A549 (cell line): ENCODE measurements around the gene SPATA46.

Experiments
- CTCF ChIP-seq: fragments of >200 bp; sonication (Bioruptor Twin); formaldehyde crosslinking; IDR thresholded peaks from 3 replicates; pipeline ENCODE4 v1.5.1; 2016
- EP300 ChIP-seq, 2 experiments: fragments of >200 bp; sonication (Bioruptor Twin); formaldehyde crosslinking; IDR thresholded peaks; 2 replicates in 1 of 2; 3 replicates in 1 of 2; pipeline ENCODE4 v1.6.1; 2016 to 2017
- FOSL2 ChIP-seq, 2 experiments: fragments of 450-650 bp in 1 of 2; fragments of >200 bp in 1 of 2; sonication (Bioruptor Twin) in 1 of 2; formaldehyde crosslinking; IDR thresholded peaks; 2 replicates each; pipeline versions ENCODE4 v1.5.0 to v1.6.1; 2016 to 2020; ENCODE audit warnings: mild to moderate bottlenecking in 1 of 2, moderate library complexity in 1 of 2
- GATA3 ChIP-seq: IDR thresholded peaks from 2 replicates; pipeline ENCODE4 v1.6.1; 2012; ENCODE audit warnings: borderline replicate concordance
- HOXA7 ChIP-seq: fragments of 250-450 bp; sonication (Bioruptor Pico); IDR thresholded peaks from 2 replicates; pipeline ENCODE4 v1.5.0; 2020; ENCODE audit warnings: mild to moderate bottlenecking, moderate library complexity
- PHF8 ChIP-seq: fragments of 200-600 bp; sonication (generic); IDR thresholded peaks from 2 replicates; pipeline ENCODE4 v1.6.1; 2016; ENCODE audit warnings: low read depth, mild to moderate bottlenecking, antibody characterized with exemption, moderate library complexity, borderline replicate concordance
- RAD21 ChIP-seq, 2 experiments: fragments of >200 bp in 1 of 2; sonication (Bioruptor Twin) in 1 of 2; formaldehyde crosslinking in 1 of 2; IDR thresholded peaks in 1 of 2; conservative IDR thresholded peaks in 1 of 2; 2 replicates in 1 of 2; 3 replicates in 1 of 2; pipeline ENCODE4 v1.6.1; 2012 to 2018; ENCODE audit warnings: inconsistent platforms in 1 of 2
- USF2 ChIP-seq: fragments of 450-650 bp; IDR thresholded peaks from 2 replicates; pipeline ENCODE4 v1.6.1; 2014; ENCODE audit warnings: antibody characterized with exemption
- TF ChIP-seq, protein P1 (sequence below): fragments of 200-600 bp; sonication (generic); IDR thresholded peaks from 2 replicates; pipeline ENCODE4 v1.6.1; 2016; ENCODE audit warnings: antibody characterized with exemption, mild to moderate bottlenecking, moderate library complexity

GRCh38 chr1:162367073-162367472 is 9.6 kb downstream of the SPATA46 start:
- TF ChIP-seq HOXA7 (CRISPR knock-in tag), result no peak
- TF ChIP-seq CTCF, result no peak
- TF ChIP-seq USF2, result no peak
- no peak for TF ChIP-seq GATA3
- no peak for TF ChIP-seq PHF8
- no peak for TF ChIP-seq RAD21 (conservative IDR thresholded peaks at IDR 0.05 in 1 of 2, IDR thresholded peaks at IDR 0.05 in 1 of 2)
- TF ChIP-seq, protein P1, sequence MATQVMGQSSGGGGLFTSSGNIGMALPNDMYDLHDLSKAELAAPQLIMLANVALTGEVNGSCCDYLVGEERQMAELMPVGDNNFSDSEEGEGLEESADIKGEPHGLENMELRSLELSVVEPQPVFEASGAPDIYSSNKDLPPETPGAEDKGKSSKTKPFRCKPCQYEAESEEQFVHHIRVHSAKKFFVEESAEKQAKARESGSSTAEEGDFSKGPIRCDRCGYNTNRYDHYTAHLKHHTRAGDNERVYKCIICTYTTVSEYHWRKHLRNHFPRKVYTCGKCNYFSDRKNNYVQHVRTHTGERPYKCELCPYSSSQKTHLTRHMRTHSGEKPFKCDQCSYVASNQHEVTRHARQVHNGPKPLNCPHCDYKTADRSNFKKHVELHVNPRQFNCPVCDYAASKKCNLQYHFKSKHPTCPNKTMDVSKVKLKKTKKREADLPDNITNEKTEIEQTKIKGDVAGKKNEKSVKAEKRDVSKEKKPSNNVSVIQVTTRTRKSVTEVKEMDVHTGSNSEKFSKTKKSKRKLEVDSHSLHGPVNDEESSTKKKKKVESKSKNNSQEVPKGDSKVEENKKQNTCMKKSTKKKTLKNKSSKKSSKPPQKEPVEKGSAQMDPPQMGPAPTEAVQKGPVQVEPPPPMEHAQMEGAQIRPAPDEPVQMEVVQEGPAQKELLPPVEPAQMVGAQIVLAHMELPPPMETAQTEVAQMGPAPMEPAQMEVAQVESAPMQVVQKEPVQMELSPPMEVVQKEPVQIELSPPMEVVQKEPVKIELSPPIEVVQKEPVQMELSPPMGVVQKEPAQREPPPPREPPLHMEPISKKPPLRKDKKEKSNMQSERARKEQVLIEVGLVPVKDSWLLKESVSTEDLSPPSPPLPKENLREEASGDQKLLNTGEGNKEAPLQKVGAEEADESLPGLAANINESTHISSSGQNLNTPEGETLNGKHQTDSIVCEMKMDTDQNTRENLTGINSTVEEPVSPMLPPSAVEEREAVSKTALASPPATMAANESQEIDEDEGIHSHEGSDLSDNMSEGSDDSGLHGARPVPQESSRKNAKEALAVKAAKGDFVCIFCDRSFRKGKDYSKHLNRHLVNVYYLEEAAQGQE, result no peak
- TF ChIP-seq FOSL2 (IDR thresholded peaks at IDR 0.05), result no peak
- TF ChIP-seq FOSL2 (CRISPR knock-in tag; IDR thresholded peaks at IDR 0.05), result no peak
- TF ChIP-seq EP300 (IDR thresholded peaks at IDR 0.05), result no peak
